ENCODE measurements around the gene TSC22D4.
"Not testable (repeated sequence)": the region's sequence is repeated elsewhere in the genome, so short reads cannot be mapped to it uniquely, and the experiment has no call there.

The TSC22D4 gene

GRCh38 chr7:100478958-100479660 lies at the start of gene TSC22D4:
TSC22D4 (minus strand) TSS chr7:100479214; CDS start chr7:100478038, 1,176 bp downstream.
- DNase-seq (peak; percentile 92), ATAC-seq (peak; percentile 79)

- DNase-seq, ATAC-seq: not testable (repeated sequence)
These were observed 49.3 kb upstream of the TSC22D4 start for GRCh38 chr7:100528108-100528866.

- ATAC-seq, DNase-seq: not testable (repeated sequence)
These were observed 44.2 kb upstream of the TSC22D4 start for GRCh38 chr7:100523192-100523591.

- ATAC-seq, DNase-seq: not testable (repeated sequence)
These were observed 43.0 kb upstream of the TSC22D4 start for GRCh38 chr7:100521909-100522593.

- DNase-seq, result no peak
- ATAC-seq, result no peak
These were observed 42.1 kb upstream of the TSC22D4 start for GRCh38 chr7:100521076-100521475.

- ATAC-seq (no peak), DNase-seq (no peak)
These were observed 41.1 kb upstream of the TSC22D4 start for GRCh38 chr7:100520138-100520537.

GRCh38 chr7:100519580-100519979 lies 40.6 kb upstream of the TSC22D4 start:
- ATAC-seq (no peak), DNase-seq (no peak)

- DNase-seq (no peak), ATAC-seq (no peak)
These were observed 38.3 kb upstream of the TSC22D4 start for GRCh38 chr7:100517305-100517704.

GRCh38 chr7:100516135-100516812 lies 37.3 kb upstream of the TSC22D4 start:
- DNase-seq, result peak; percentile 21
- ATAC-seq, result peak; percentile 61

GRCh38 chr7:100515072-100515532 lies 36.1 kb upstream of the TSC22D4 start:
- DNase-seq (no peak), ATAC-seq (no peak)

GRCh38 chr7:100513212-100513810 lies 34.3 kb upstream of the TSC22D4 start:
- DNase-seq (no peak), ATAC-seq (no peak)

GRCh38 chr7:100510437-100511239 lies 31.6 kb upstream of the TSC22D4 start:
- ATAC-seq (no peak), DNase-seq (no peak)

GRCh38 chr7:100509231-100509630 lies 30.2 kb upstream of the TSC22D4 start:
- ATAC-seq (no peak), DNase-seq (no peak)

GRCh38 chr7:100506356-100506923 lies 27.4 kb upstream of the TSC22D4 start:
- DNase-seq (no peak), ATAC-seq (no peak)

- ATAC-seq, result no peak
- no peak for DNase-seq
These were observed 26.0 kb upstream of the TSC22D4 start for GRCh38 chr7:100504887-100505611.

GRCh38 chr7:100504031-100504430 lies 25.0 kb upstream of the TSC22D4 start:
- DNase-seq, ATAC-seq: not testable (repeated sequence)

GRCh38 chr7:100500743-100501142 lies 21.7 kb upstream of the TSC22D4 start:
- not testable (repeated sequence) for DNase-seq, ATAC-seq

- ATAC-seq (no peak), DNase-seq (no peak)
These were observed 17.5 kb upstream of the TSC22D4 start for GRCh38 chr7:100496509-100496908.

GRCh38 chr7:100493476-100494264 lies 14.7 kb upstream of the TSC22D4 start:
- ATAC-seq (peak; percentile 66), DNase-seq (peak; percentile 72)

All from stimulated activated naive CD8-positive, alpha-beta T cell treated with anti-CD3 and anti-CD28 coated beads, Interleukin-15, Interleukin-2, amounts not matched to agents 100 U/mL and 50 U/mL, for 24 hours (primary cell).